ENCODE results near the gene RABGGTA.

The RABGGTA gene

GRCh38 chr14:24309538-24310264, 38.3 kb upstream of the RABGGTA start, which contains the start of gene LTB4R2:
Gene LTB4R2 (plus strand): TSS chr14:24310140. CDS start chr14:24310665, 525 bp downstream.
- no CpG with 5 or more reads among the region's 5 CpGs for WGBS (ENCODE audit: extremely low coverage, insufficient coverage, insufficient read length)

DNA sequence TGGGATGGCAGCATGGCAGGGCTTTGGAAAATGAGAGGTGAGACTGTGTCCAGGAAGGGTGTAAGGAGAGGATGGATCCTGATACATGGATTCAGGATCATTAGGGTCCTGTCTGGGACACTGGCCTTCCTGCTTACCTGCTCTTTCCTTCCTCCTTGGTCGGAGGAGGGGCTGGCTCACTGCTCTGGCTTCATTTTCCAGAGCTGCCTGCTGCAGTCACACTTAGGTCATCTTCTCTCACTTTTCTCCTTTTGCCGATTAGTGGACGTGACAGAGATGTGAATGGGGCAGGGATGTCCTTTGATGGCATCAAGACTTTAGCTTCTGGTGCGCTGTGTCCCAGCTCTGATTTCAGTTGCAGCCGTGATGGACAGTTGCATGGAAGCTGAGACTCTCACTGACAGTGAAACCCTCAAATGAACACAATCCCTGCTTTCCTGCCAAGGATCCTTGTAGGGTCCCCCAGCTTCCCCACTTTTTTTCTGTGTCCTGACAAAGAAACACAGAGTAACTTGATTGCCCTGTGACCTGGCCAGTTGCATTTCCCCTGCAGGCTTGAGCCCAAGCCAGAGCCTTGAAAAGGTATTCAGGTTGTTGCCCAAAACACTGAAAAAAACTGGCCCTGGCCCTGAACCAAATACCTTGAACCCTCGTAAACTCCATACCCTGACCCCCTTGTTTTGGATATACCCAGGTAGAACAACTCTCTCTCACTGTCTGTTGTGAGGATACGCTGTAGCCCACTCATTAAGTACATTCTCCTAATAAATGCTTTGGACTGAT, 37.1 kb upstream of the RABGGTA start:
- peaks cover 0 to 5% of the 10 kb centered on the region in 2 experiments for H3K4me1 ChIP-seq (ENCODE audit: control insufficient read depth in 1 of 2, insufficient read depth in 2 of 2, low read length in 2 of 2)

More at GRCh38 chr14:24309538-24310264, 38.3 kb upstream of the RABGGTA start, which contains the start of gene LTB4R2:
- Histone ChIP-seq H3K27ac (ENCODE audit: low read depth, low read length) (no peak within 1 kb of the TSS), H4K91ac (ENCODE audit: low read depth, low read length) (no peak within 1 kb of the TSS), H3K27me3 (ENCODE audit: insufficient read depth, low read length) (no peaks in the 10 kb centered on the region), H3K23ac (ENCODE audit: low read length) (no peak within 1 kb of the TSS), H3K4me2 (ENCODE audit: low read length) (no peak within 1 kb of the TSS), H3K79me2 (ENCODE audit: control insufficient read depth, insufficient read depth, low read length, poor library complexity) (no peaks in the 10 kb centered on the region), H3K9ac (ENCODE audit: low read length) (no peak within 1 kb of the TSS), H2AFZ (ENCODE audit: insufficient read depth, low read length, poor library complexity) (no peak within 1 kb of the TSS), H3K79me1 (ENCODE audit: low read length) (no peaks in the 10 kb centered on the region), H3K9me3 (ENCODE audit: insufficient read depth, low read depth, low read length) (no peaks in the 10 kb centered on the region), H2AK5ac (ENCODE audit: low read length) (no peak within 1 kb of the TSS), H2BK120ac (ENCODE audit: insufficient read depth, low read length, poor library complexity) (no peak within 1 kb of the TSS), H3K4ac (ENCODE audit: low read depth, low read length) (no peak within 1 kb of the TSS), H4K12ac (ENCODE audit: low read depth, low read length) (no peak within 1 kb of the TSS), H3K4me1 (ENCODE audit: control insufficient read depth in 1 of 2, insufficient read depth in 2 of 2, low read length in 2 of 2) (peaks cover 0 to 5% of the 10 kb centered on the region in 2 experiments), H4K8ac (ENCODE audit: low read depth, low read length) (no peak within 1 kb of the TSS), H3K18ac (ENCODE audit: low read length) (no peak within 1 kb of the TSS), H3K36me3 (ENCODE audit: control insufficient read depth in 1 of 2, insufficient read depth in 2 of 2, low read length in 2 of 2) (peaks cover 39 to 46% of the 10 kb centered on the region in 2 experiments), H3K4me3 (ENCODE audit: low read depth, low read length) (no peak within 1 kb of the TSS), H2BK12ac (ENCODE audit: low read length) (no peak within 1 kb of the TSS), H2BK5ac (ENCODE audit: low read depth, low read length, poor library complexity) (no peak within 1 kb of the TSS), H3K14ac (ENCODE audit: low read length) (no peak within 1 kb of the TSS)
- DNase-seq, result no peak

GRCh38 chr14:24307575-24308341, 36.4 kb upstream of the RABGGTA start, which contains the start of gene CIDEB:
Gene CIDEB (minus strand): TSS chr14:24307977. CDS start chr14:24307858, 119 bp downstream.
- no peak within 1 kb of the TSS for H2BK120ac ChIP-seq (ENCODE audit: insufficient read depth, low read length, poor library complexity)
- H3K9ac ChIP-seq (ENCODE audit: low read length), result no peak within 1 kb of the TSS
- no peak within 1 kb of the TSS for H3K27ac ChIP-seq (ENCODE audit: low read depth, low read length)
- no CpG with 5 or more reads among the region's 6 CpGs for WGBS (ENCODE audit: extremely low coverage, insufficient coverage, insufficient read length)
- no peaks in the 10 kb centered on the region for H3K79me2 ChIP-seq (ENCODE audit: control insufficient read depth, insufficient read depth, low read length, poor library complexity)
- H3K4me1 ChIP-seq (ENCODE audit: control insufficient read depth in 1 of 2, insufficient read depth in 2 of 2, low read length in 2 of 2), result peaks cover 0 to 5% of the 10 kb centered on the region in 2 experiments
- H2AK5ac ChIP-seq (ENCODE audit: low read length), result no peak within 1 kb of the TSS
- H2BK12ac ChIP-seq (ENCODE audit: low read length), result no peak within 1 kb of the TSS
- no peak within 1 kb of the TSS for H3K4me3 ChIP-seq (ENCODE audit: low read depth, low read length)
- no peak within 1 kb of the TSS for H4K8ac ChIP-seq (ENCODE audit: low read depth, low read length)
- no peaks in the 10 kb centered on the region for H3K79me1 ChIP-seq (ENCODE audit: low read length)
- H3K4me2 ChIP-seq (ENCODE audit: low read length), result no peak within 1 kb of the TSS
- H2BK5ac ChIP-seq (ENCODE audit: low read depth, low read length, poor library complexity), result no peak within 1 kb of the TSS
- H3K27me3 ChIP-seq (ENCODE audit: insufficient read depth, low read length), result no peaks in the 10 kb centered on the region
- no peak within 1 kb of the TSS for H3K23ac ChIP-seq (ENCODE audit: low read length)
- DNase-seq, result peak; percentile 54 to 81
- H4K12ac ChIP-seq (ENCODE audit: low read depth, low read length), result no peak within 1 kb of the TSS
- H3K9me3 ChIP-seq (ENCODE audit: insufficient read depth, low read depth, low read length), result no peaks in the 10 kb centered on the region
- H3K18ac ChIP-seq (ENCODE audit: low read length), result no peak within 1 kb of the TSS
- H4K91ac ChIP-seq (ENCODE audit: low read depth, low read length), result no peak within 1 kb of the TSS
- H2AFZ ChIP-seq (ENCODE audit: insufficient read depth, low read length, poor library complexity), result no peak within 1 kb of the TSS
- no peak within 1 kb of the TSS for H3K4ac ChIP-seq (ENCODE audit: low read depth, low read length)
- H3K14ac ChIP-seq (ENCODE audit: low read length), result no peak within 1 kb of the TSS
- H3K36me3 ChIP-seq (ENCODE audit: control insufficient read depth in 1 of 2, insufficient read depth in 2 of 2, low read length in 2 of 2), result peaks cover 50 to 63% of the 10 kb centered on the region in 2 experiments

More for the DNA sequence above, 37.1 kb upstream of the RABGGTA start:
- H2BK12ac ChIP-seq (ENCODE audit: low read length), result no peak overlapping the region
- H4K12ac ChIP-seq (ENCODE audit: low read depth, low read length), result no peak overlapping the region
- H3K4ac ChIP-seq (ENCODE audit: low read depth, low read length), result no peak overlapping the region
- no peak overlapping the region for H4K8ac ChIP-seq (ENCODE audit: low read depth, low read length)
- no peaks in the 10 kb centered on the region for H3K79me1 ChIP-seq (ENCODE audit: low read length)
- H3K23ac ChIP-seq (ENCODE audit: low read length), result no peak overlapping the region
- peaks cover 50 to 57% of the 10 kb centered on the region in 2 experiments for H3K36me3 ChIP-seq (ENCODE audit: control insufficient read depth in 1 of 2, insufficient read depth in 2 of 2, low read length in 2 of 2)
- H2BK120ac ChIP-seq (ENCODE audit: insufficient read depth, low read length, poor library complexity), result no peak overlapping the region
- H2BK5ac ChIP-seq (ENCODE audit: low read depth, low read length, poor library complexity), result no peak overlapping the region
- H3K14ac ChIP-seq (ENCODE audit: low read length), result no peak overlapping the region
- H3K9me3 ChIP-seq (ENCODE audit: insufficient read depth, low read depth, low read length), result no peaks in the 10 kb centered on the region
- H3K18ac ChIP-seq (ENCODE audit: low read length), result no peak overlapping the region
- no peak overlapping the region for H4K91ac ChIP-seq (ENCODE audit: low read depth, low read length)
- H2AFZ ChIP-seq (ENCODE audit: insufficient read depth, low read length, poor library complexity), result no peak overlapping the region
- H3K4me2 ChIP-seq (ENCODE audit: low read length), result no peak overlapping the region
- no peak overlapping the region for H3K4me3 ChIP-seq (ENCODE audit: low read depth, low read length)
- no peaks in the 10 kb centered on the region for H3K27me3 ChIP-seq (ENCODE audit: insufficient read depth, low read length)
- DNase-seq, result no peak
- H2AK5ac ChIP-seq (ENCODE audit: low read length), result no peak overlapping the region
- no CpG with 5 or more reads among the region's 7 CpGs for WGBS (ENCODE audit: extremely low coverage, insufficient coverage, insufficient read length)
- no peaks in the 10 kb centered on the region for H3K79me2 ChIP-seq (ENCODE audit: control insufficient read depth, insufficient read depth, low read length, poor library complexity)
- H3K27ac ChIP-seq (ENCODE audit: low read depth, low read length), result no peak overlapping the region
- no peak overlapping the region for H3K9ac ChIP-seq (ENCODE audit: low read length)

- peaks cover 0 to 5% of the 10 kb centered on the region in 2 experiments for H3K4me1 ChIP-seq (ENCODE audit: control insufficient read depth in 1 of 2, insufficient read depth in 2 of 2, low read length in 2 of 2)
- no peak overlapping the region for H4K12ac ChIP-seq (ENCODE audit: low read depth, low read length)
- no peak overlapping the region for H2BK120ac ChIP-seq (ENCODE audit: insufficient read depth, low read length, poor library complexity)
- no peak overlapping the region for H3K27ac ChIP-seq (ENCODE audit: low read depth, low read length)
- H3K79me1 ChIP-seq (ENCODE audit: low read length), result no peaks in the 10 kb centered on the region
- H3K4me2 ChIP-seq (ENCODE audit: low read length), result no peak overlapping the region
- H3K4ac ChIP-seq (ENCODE audit: low read depth, low read length), result no peak overlapping the region
- DNase-seq, result no peak
- no peak overlapping the region for H2BK5ac ChIP-seq (ENCODE audit: low read depth, low read length, poor library complexity)
- peaks cover 50 to 69% of the 10 kb centered on the region in 2 experiments for H3K36me3 ChIP-seq (ENCODE audit: control insufficient read depth in 1 of 2, insufficient read depth in 2 of 2, low read length in 2 of 2)
- whole genome bisulfite sequencing (ENCODE audit: extremely low coverage, insufficient coverage, insufficient read length), result no CpG with 5 or more reads among the region's 11 CpGs
- H3K9me3 ChIP-seq (ENCODE audit: insufficient read depth, low read depth, low read length), result no peaks in the 10 kb centered on the region
- H3K27me3 ChIP-seq (ENCODE audit: insufficient read depth, low read length), result no peaks in the 10 kb centered on the region
- H3K9ac ChIP-seq (ENCODE audit: low read length), result no peak overlapping the region
- H2BK12ac ChIP-seq (ENCODE audit: low read length), result no peak overlapping the region
- no peak overlapping the region for H3K18ac ChIP-seq (ENCODE audit: low read length)
- H2AFZ ChIP-seq (ENCODE audit: insufficient read depth, low read length, poor library complexity), result no peak overlapping the region
- no peak overlapping the region for H3K4me3 ChIP-seq (ENCODE audit: low read depth, low read length)
- no peak overlapping the region for H3K14ac ChIP-seq (ENCODE audit: low read length)
- H2AK5ac ChIP-seq (ENCODE audit: low read length), result no peak overlapping the region
- H3K79me2 ChIP-seq (ENCODE audit: control insufficient read depth, insufficient read depth, low read length, poor library complexity), result no peaks in the 10 kb centered on the region
- no peak overlapping the region for H4K91ac ChIP-seq (ENCODE audit: low read depth, low read length)
- H3K23ac ChIP-seq (ENCODE audit: low read length), result no peak overlapping the region
- no peak overlapping the region for H4K8ac ChIP-seq (ENCODE audit: low read depth, low read length)
Measured at GRCh38 chr14:24307156-24307574, 35.8 kb upstream of the RABGGTA start.
